Measurements from ENCODE around the gene SH3RF1. TPM values are rescaled to one million over a fixed set of nuclear protein-coding genes. Genes with fewer than 3 reads are reported as not detected.

The SH3RF1 gene
- total and polyA plus RNA-seq, 2 of the 8 experiments (the other 6 are each of a cell fraction or from before 2014, with no cell fraction given), result 6.9 to 15.1 TPM

DNA sequence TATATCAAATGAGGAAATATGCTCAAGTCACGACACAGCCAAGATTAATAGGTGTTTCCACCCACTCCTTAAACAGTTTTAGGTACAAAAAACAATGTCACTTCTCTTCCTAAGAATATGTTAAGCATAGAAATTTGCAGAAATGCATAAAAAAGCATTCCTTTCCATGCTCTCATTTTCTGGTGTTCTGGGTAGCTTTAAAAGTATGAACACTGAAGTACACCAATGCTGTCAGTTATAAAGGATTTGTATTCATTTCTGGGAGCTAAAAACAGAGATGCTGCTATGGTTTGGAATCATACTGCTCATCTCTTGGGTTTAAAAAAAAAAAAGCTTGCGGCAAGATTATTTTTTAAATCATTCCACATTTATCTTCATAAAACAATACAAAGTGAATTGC, 20.8 kb downstream of the SH3RF1 start:
- no peak overlapping the region for H2BK15ac ChIP-seq (ENCODE audit: low read length)
- H3K4me3 ChIP-seq (ENCODE audit: extremely low read depth in 1 of 4, insufficient read depth in 2 of 4, low read depth in 3 of 4, low read length in 4 of 4), result no peak overlapping the region
- H3K23me2 ChIP-seq (ENCODE audit: low read depth, low read length), result no peaks in the 10 kb centered on the region
- peaks cover 0 to 20% (median 11%) of the 10 kb centered on the region in 4 experiments; a peak in 4 of 7 replicates for H3K4me1 ChIP-seq (replicated peaks in 1 of 4; ENCODE audit: control insufficient read depth in 3 of 4, insufficient read depth in 4 of 4, low read length in 3 of 4)
- H3K4ac ChIP-seq (replicated peaks; ENCODE audit: insufficient read length, low read depth, low read length), result no peak overlapping the region
- ChIA-PET CTCF (ENCODE audit: partially characterized antibody) (no interaction called here), POLR2A (ENCODE audit: partially characterized antibody) (no interaction called here)
- H3K36me3 ChIP-seq (ENCODE audit: control insufficient read depth in 2 of 4, insufficient read depth in 4 of 4, low read length in 3 of 4), result no peaks in the 10 kb centered on the region
- no peaks in the 10 kb centered on the region; the same call in none of the 2 replicates for H3K79me1 ChIP-seq (ENCODE audit: low read depth, low read length)
- H4K20me1 ChIP-seq (replicated peaks in 1 of 2; ENCODE audit: control insufficient read depth in 1 of 2, insufficient read depth in 2 of 2, low read length in 2 of 2), result no peaks in the 10 kb centered on the region
- peaks cover 3 to 80% of the 10 kb centered on the region in 2 experiments; a peak in 2 of 4 replicates for H3K79me2 ChIP-seq (ENCODE audit: control insufficient read depth in 1 of 2, insufficient read depth in 2 of 2, low read length in 2 of 2)
- H2BK20ac ChIP-seq (ENCODE audit: low read length), result no peak overlapping the region
- H4K91ac ChIP-seq (replicated peaks; ENCODE audit: insufficient read length, low read length), result no peak overlapping the region
- H3K14ac ChIP-seq (ENCODE audit: insufficient read length), result no peak overlapping the region
- H2AK5ac ChIP-seq (ENCODE audit: low read depth, low read length), result no peak overlapping the region
- no peak overlapping the region for H4K5ac ChIP-seq (ENCODE audit: insufficient read length, low read depth, low read length)
- H3K56ac ChIP-seq (replicated peaks; ENCODE audit: insufficient read length, low read depth, low read length), result no peak overlapping the region
- no peak overlapping the region for H2BK12ac ChIP-seq (ENCODE audit: low read depth, low read length)
- H3K9me3 ChIP-seq (ENCODE audit: insufficient read depth in 2 of 2, low read depth in 1 of 2, low read length in 1 of 2), result no peaks in the 10 kb centered on the region
- H3K27ac ChIP-seq (ENCODE audit: low read depth, low read length), result no peak overlapping the region
- H2BK5ac ChIP-seq (ENCODE audit: low read depth, low read length), result no peak overlapping the region
- H3K27me3 ChIP-seq (replicated peaks in 1 of 4; ENCODE audit: control insufficient read depth in 3 of 4, extremely low read depth in 1 of 4, insufficient read depth in 3 of 4, low read length in 3 of 4), result no peaks in the 10 kb centered on the region
- H3K9ac ChIP-seq (replicated peaks in 1 of 4; ENCODE audit: extremely low read depth in 1 of 4, low read depth in 3 of 4, low read length in 3 of 4), result no peak overlapping the region
- H3K4me2 ChIP-seq (ENCODE audit: insufficient read depth in 1 of 2, low read depth in 2 of 2, low read length in 2 of 2), result no peak overlapping the region
- DNase-seq (ENCODE audit: low read depth in 1 of 2, low spot score in 2 of 2), result no peak
- no peak overlapping the region for H4K8ac ChIP-seq (ENCODE audit: extremely low read depth, insufficient read depth, low read length)
- no peak overlapping the region for H2AFZ ChIP-seq (ENCODE audit: low read length)
- 84% methylated on average over 2 of the region's 2 CpGs; no CpG with 5 or more reads in 1 of the 2 experiments for WGBS, 2 experiments (ENCODE audit: extremely low coverage in 1 of 2, insufficient coverage in 1 of 2, insufficient read length in 1 of 2, insufficient replicate concordance in 2 of 2, low coverage in 1 of 2, low lambda C conversion rate in 2 of 2, missing lambda C conversion rate in 1 of 2)
- no peak overlapping the region for H3K23ac ChIP-seq (ENCODE audit: insufficient read length)
- no peak overlapping the region for H3K18ac ChIP-seq (ENCODE audit: extremely low read depth, low read length)
- no peak overlapping the region for H2BK120ac ChIP-seq (replicated peaks; ENCODE audit: low read depth, low read length)
- FAIRE-seq, result no peak
- TF ChIP-seq SRF (IDR thresholded peaks at IDR 0.05; ENCODE audit: low read depth, low read length) (no peak), HDAC2 (IDR thresholded peaks at IDR 0.05; ENCODE audit: borderline replicate concordance in 1 of 2, low read depth in 2 of 2, low read length in 2 of 2) (no peak), KDM1A (IDR thresholded peaks at IDR 0.05; ENCODE audit: borderline replicate concordance, low read length) (no peak)
